IMR-90 (cell line): Measurements from ENCODE around the gene RFTN1. TPM values are rescaled to one million over a fixed set of nuclear protein-coding genes. Genes with fewer than 3 reads are reported as not detected.

ENCODE experiments used
- ATAC-seq: fragments of 200-7000 bp; cut with Tn5 transposase; 2 replicates; pipeline ENCODE4 v1.9.1; 2020; ENCODE audit warnings: low read depth, mild to moderate bottlenecking, moderate library complexity
- BruUV-seq: library from RNA; stranded (reverse); fragments of 400-500 nt; replicated peaks from 2 replicates; lab custom pipeline; 2021; lab: Mats Ljungman, UMichigan
- CTCF ChIA-PET: fragments of 300-600 bp; formaldehyde crosslinking; extraction: SDS; loops from one replicate; lab custom pipeline; 2021; ENCODE audit warnings: antibody characterized with exemption; lab: Yijun Ruan, JAX
- POLR2A ChIA-PET: fragments of 300-600 bp; sonication (Branson Sonifier 250); formaldehyde crosslinking; loops from one replicate; lab custom pipeline; 2022; ENCODE audit warnings: antibody characterized with exemption; ENCODE audit not compliant: unreplicated experiment; lab: Charles Lee
- DNase-seq: peaks from one replicate; pipeline ENCODE4 v3.0.0; 2013
- H2AFZ ChIP-seq: replicated peaks from 2 replicates; pipeline ENCODE3; 2013; ENCODE audit warnings: low read length, mild to moderate bottlenecking; ENCODE audit not compliant: poor library complexity
- H2AK5ac ChIP-seq: 2 replicates; pipeline ENCODE4 v1.6.1; 2013; ENCODE audit warnings: low read depth, low read length, inconsistent platforms
- H2AK9ac ChIP-seq: replicated peaks from 2 replicates; pipeline ENCODE3; 2013; ENCODE audit warnings: mild to moderate bottlenecking, low read depth, low read length, moderate library complexity; ENCODE audit not compliant: poor library complexity
- H2BK120ac ChIP-seq: 2 replicates; pipeline ENCODE4 v1.6.1; 2013; ENCODE audit warnings: low read depth, low read length, inconsistent platforms
- H2BK15ac ChIP-seq: 3 replicates; pipeline ENCODE4 v1.6.1; 2013; ENCODE audit warnings: low read depth, low read length, inconsistent platforms
- H2BK20ac ChIP-seq: 2 replicates; pipeline ENCODE4 v1.6.1; 2013; ENCODE audit warnings: low read depth, mild to moderate bottlenecking, inconsistent platforms, low read length, moderate library complexity
- H2BK5ac ChIP-seq: 2 replicates; pipeline ENCODE4 v1.6.1; 2013; ENCODE audit warnings: mild to moderate bottlenecking, low read depth, low read length, inconsistent platforms; ENCODE audit not compliant: poor library complexity, severe bottlenecking
- H3K14ac ChIP-seq: replicated peaks from 2 replicates; pipeline ENCODE4 v1.6.1; 2013; ENCODE audit warnings: low read depth, low read length, inconsistent platforms
- H3K18ac ChIP-seq: 2 replicates; pipeline ENCODE4 v1.6.1; 2013; ENCODE audit warnings: low read depth, low read length, control low read depth
- H3K23ac ChIP-seq: 2 replicates; pipeline ENCODE4 v1.6.1; 2013; ENCODE audit warnings: low read depth, low read length, inconsistent platforms
- H3K27ac ChIP-seq: 2 replicates; pipeline ENCODE4 v1.5.1; 2013; ENCODE audit warnings: mild to moderate bottlenecking, control low read depth, low read length; ENCODE audit not compliant: insufficient read depth
- H3K27me3 ChIP-seq: 2 replicates; pipeline ENCODE4 v1.6.1; 2013; ENCODE audit warnings: low read length; ENCODE audit not compliant: control insufficient read depth, insufficient read depth
- H3K36me3 ChIP-seq: 2 replicates; pipeline ENCODE4 v1.6.1; 2013; ENCODE audit warnings: low read length, mixed read lengths; ENCODE audit not compliant: control insufficient read depth, insufficient read depth
- H3K4ac ChIP-seq: 2 replicates; pipeline ENCODE4 v1.6.1; 2013; ENCODE audit warnings: low read depth, low read length, inconsistent platforms
- H3K4me1 ChIP-seq: 2 replicates; pipeline ENCODE4 v1.6.1; 2013; ENCODE audit warnings: low read length, mixed read lengths; ENCODE audit not compliant: control insufficient read depth, insufficient read depth
- H3K4me2 ChIP-seq: 2 replicates; pipeline ENCODE4 v1.6.1; 2013; ENCODE audit warnings: low read depth, mild to moderate bottlenecking, control low read depth, low read length, moderate library complexity
- H3K4me3 ChIP-seq: 2 replicates; pipeline ENCODE4 v1.5.1; 2013; ENCODE audit warnings: low read depth, mild to moderate bottlenecking, control low read depth, low read length, moderate library complexity; ENCODE audit not compliant: insufficient read depth
- H3K56ac ChIP-seq: 2 replicates; pipeline ENCODE4 v1.6.1; 2013; ENCODE audit warnings: low read length, inconsistent platforms; ENCODE audit not compliant: insufficient read depth; ENCODE audit errors: extremely low read depth
- H3K79me1 ChIP-seq, 2 experiments: 2 replicates each; pipeline ENCODE4 v1.6.1; 2013; ENCODE audit warnings: low read length in 2 of 2, inconsistent platforms in 1 of 2, low read depth in 1 of 2
- H3K9ac ChIP-seq: 2 replicates; pipeline ENCODE4 v1.6.1; 2013; ENCODE audit warnings: low read depth, low read length, control low read depth
- H3K9me1 ChIP-seq: 2 replicates; pipeline ENCODE4 v1.6.1; 2013; ENCODE audit warnings: low read length, inconsistent platforms; ENCODE audit not compliant: insufficient read depth
- H3K9me3 ChIP-seq: 2 replicates; pipeline ENCODE4 v1.6.1; 2013; ENCODE audit warnings: low read length; ENCODE audit not compliant: control insufficient read depth, insufficient read depth
- H4K20me1 ChIP-seq: 2 replicates; pipeline ENCODE4 v1.6.1; 2013; ENCODE audit warnings: low read length, inconsistent platforms; ENCODE audit not compliant: insufficient read depth
- H4K5ac ChIP-seq: 2 replicates; pipeline ENCODE4 v1.6.1; 2013; ENCODE audit warnings: mild to moderate bottlenecking, low read depth, low read length, control low read depth
- H4K8ac ChIP-seq, 2 experiments: 2 replicates each; pipeline ENCODE4 v1.6.1; 2013; ENCODE audit warnings: low read depth in 2 of 2, low read length in 2 of 2, control low read depth in 1 of 2, inconsistent platforms in 1 of 2
- H4K91ac ChIP-seq: 2 replicates; pipeline ENCODE4 v1.6.1; 2013; ENCODE audit warnings: low read depth, low read length, inconsistent platforms; ENCODE audit not compliant: insufficient read depth
- BHLHE40 ChIP-seq: fragments of 150-350 bp; IDR thresholded peaks from 2 replicates; pipeline ENCODE4 v1.6.1; 2016; ENCODE audit warnings: mild to moderate bottlenecking, low read depth, low read length
- CEBPB ChIP-seq: IDR thresholded peaks from 2 replicates; pipeline ENCODE4 v1.6.1; 2012; ENCODE audit warnings: low read depth, low read length, improper control_type of control experiment
- CHD1 ChIP-seq: IDR thresholded peaks from 2 replicates; pipeline ENCODE4 v1.6.1; 2012; ENCODE audit warnings: low read depth, low read length, improper control_type of control experiment
- ELK1 ChIP-seq: fragments of 150-350 bp; IDR thresholded peaks from 2 replicates; pipeline ENCODE4 v1.6.1; 2016; ENCODE audit warnings: low read depth, mild to moderate bottlenecking, low read length, moderate library complexity, borderline replicate concordance
- FOS ChIP-seq: fragments of 150-350 bp; IDR thresholded peaks from 2 replicates; pipeline ENCODE4 v1.6.1; 2016; ENCODE audit warnings: low read depth, low read length
- MAZ ChIP-seq: IDR thresholded peaks from 2 replicates; pipeline ENCODE4 v1.6.1; 2012; ENCODE audit warnings: low read depth, mild to moderate bottlenecking, low read length, improper control_type of control experiment, moderate library complexity, borderline replicate concordance
- MXI1 ChIP-seq: IDR thresholded peaks from 2 replicates; pipeline ENCODE4 v1.6.1; 2012; ENCODE audit warnings: low read depth, mild to moderate bottlenecking, low read length, moderate library complexity, borderline replicate concordance
- NFE2L2 ChIP-seq: fragments of 150-350 bp; IDR thresholded peaks from 2 replicates; pipeline ENCODE4 v1.6.1; 2016; ENCODE audit warnings: low read depth, mild to moderate bottlenecking, low read length
- POLR2A ChIP-seq: IDR thresholded peaks from 2 replicates; pipeline ENCODE4 v1.6.1; 2012; ENCODE audit warnings: mild to moderate bottlenecking, low read depth, low read length
- RFX5 ChIP-seq: IDR thresholded peaks from 2 replicates; pipeline ENCODE4 v1.8.0; 2012; ENCODE audit warnings: low read depth, mild to moderate bottlenecking, low read length, moderate library complexity
- WGBS, 2 experiments: methylation state at CpG; one replicate each; pipeline versions ENCODE4 v1.1.5 to v1.1.7; 2013; ENCODE audit warnings: missing lambda C conversion rate in 2 of 2; ENCODE audit not compliant: insufficient read length in 1 of 2; ENCODE audit errors: extremely low coverage in 2 of 2; 5-methylcytosine and 5-hydroxymethylcytosine counted together
- dilution Hi-C: fragments of 300-500 bp; cut with HindIII; formaldehyde crosslinking; loops from one replicate; pipeline ENCODE4 v1.14.3; 2018; ENCODE audit warnings: low sequenced_read_pairs; ENCODE audit not compliant: unreplicated experiment
- in situ Hi-C: fragments of 300-500 bp; cut with MboI; formaldehyde crosslinking; loops from 3 replicates; pipeline ENCODE4 v1.14.3; 2019; ENCODE audit warnings: low sequenced_read_pairs, inconsistent platforms, mixed read lengths
- intact Hi-C: fragments of 100-400 bp; cut with micrococcal nuclease; formaldehyde crosslinking; loops from 2 replicates; pipeline ENCODE4 v1.10.0; 2022
- polyA plus RNA-seq, 3 experiments: library from polyadenylated mRNA; depleted of rRNA; stranded (reverse); fragments of >200 nt; gene quantifications; 2 replicates each; pipeline ENCODE4 v1.2.3, GENCODE V29; 2012; ENCODE audit warnings: low replicate concordance in 1 of 3
- total RNA-seq: library from RNA; depleted of rRNA; stranded (reverse); fragments of >200 nt; gene quantifications from 2 replicates; pipeline ENCODE4 v1.2.3, GENCODE V29; 2012
- TF ChIP-seq, protein P1 (sequence below): conservative IDR thresholded peaks from 2 replicates; pipeline ENCODE4 v1.5.1; 2012; ENCODE audit warnings: mild to moderate bottlenecking, low read depth, low read length, improper control_type of control experiment

Gene RFTN1
- total and polyA plus RNA-seq, 2 of the 4 experiments (the other 2 are of a cell fraction), result 45.0 to 52.0 TPM

- intact Hi-C loops, result no loop called here
- Histone ChIP-seq H4K20me1 (peaks cover 27% of the 10 kb centered on the region), H4K5ac (no peak overlapping the region), H2BK120ac (no peak overlapping the region), H3K4me1 (peaks cover 9% of the 10 kb centered on the region), H2BK20ac (no peak overlapping the region), H2BK5ac (no peak overlapping the region), H3K9ac (no peak overlapping the region), H3K27me3 (no peaks in the 10 kb centered on the region), H3K79me1 (peaks cover 26 to 67% of the 10 kb centered on the region in 2 experiments; a peak in 3 of 4 replicates), H3K23ac (no peak overlapping the region), H4K8ac (no peak overlapping the region), H2AFZ (no peak overlapping the region), H2BK15ac (no peak overlapping the region), H3K4me3 (no peak overlapping the region), H3K18ac (no peak overlapping the region), H3K14ac (no peak overlapping the region), H3K36me3 (peaks cover 4% of the 10 kb centered on the region; the same call in 1 of the 2 replicates), H2AK9ac (no peak overlapping the region), H3K9me3 (no peaks in the 10 kb centered on the region), H3K4ac (no peak overlapping the region), H2AK5ac (no peak overlapping the region), H4K91ac (no peak overlapping the region), H3K27ac (no peak overlapping the region), H3K9me1 (peaks cover 15% of the 10 kb centered on the region), H3K56ac (no peak overlapping the region), H3K4me2 (no peak overlapping the region)
- ChIA-PET CTCF (interaction anchor here (0.6 kb wide), 1 partner anchor 29 kb away, joined by 3 read pairs; no protein-coding TSS in a partner anchor), POLR2A (interaction anchor here (0.6 kb wide), 1 partner anchor 11 kb away, joined by 4 read pairs; no protein-coding TSS in a partner anchor)
- no peak for TF ChIP-seq MAZ
- TF ChIP-seq FOS, result no peak
- no peak for TF ChIP-seq CHD1
- TF ChIP-seq CEBPB, result no peak
- TF ChIP-seq ELK1, result no peak
- no peak for TF ChIP-seq BHLHE40
- no peak for TF ChIP-seq POLR2A
- no peak for TF ChIP-seq NFE2L2
- no peak for TF ChIP-seq RFX5
- TF ChIP-seq MXI1, result no peak
- TF ChIP-seq, protein P1, sequence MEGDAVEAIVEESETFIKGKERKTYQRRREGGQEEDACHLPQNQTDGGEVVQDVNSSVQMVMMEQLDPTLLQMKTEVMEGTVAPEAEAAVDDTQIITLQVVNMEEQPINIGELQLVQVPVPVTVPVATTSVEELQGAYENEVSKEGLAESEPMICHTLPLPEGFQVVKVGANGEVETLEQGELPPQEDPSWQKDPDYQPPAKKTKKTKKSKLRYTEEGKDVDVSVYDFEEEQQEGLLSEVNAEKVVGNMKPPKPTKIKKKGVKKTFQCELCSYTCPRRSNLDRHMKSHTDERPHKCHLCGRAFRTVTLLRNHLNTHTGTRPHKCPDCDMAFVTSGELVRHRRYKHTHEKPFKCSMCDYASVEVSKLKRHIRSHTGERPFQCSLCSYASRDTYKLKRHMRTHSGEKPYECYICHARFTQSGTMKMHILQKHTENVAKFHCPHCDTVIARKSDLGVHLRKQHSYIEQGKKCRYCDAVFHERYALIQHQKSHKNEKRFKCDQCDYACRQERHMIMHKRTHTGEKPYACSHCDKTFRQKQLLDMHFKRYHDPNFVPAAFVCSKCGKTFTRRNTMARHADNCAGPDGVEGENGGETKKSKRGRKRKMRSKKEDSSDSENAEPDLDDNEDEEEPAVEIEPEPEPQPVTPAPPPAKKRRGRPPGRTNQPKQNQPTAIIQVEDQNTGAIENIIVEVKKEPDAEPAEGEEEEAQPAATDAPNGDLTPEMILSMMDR, result no peak
- dilution Hi-C loops, result no loop called here
- ATAC-seq (no peak), DNase-seq (no peak)
- no CpG with 5 or more reads among the region's 5 CpGs for WGBS, 2 experiments
- no TSS peak for BruUV-seq
- in situ Hi-C loops, result no loop called here
Measured at GRCh38 chr3:16417945-16418739, 95.4 kb downstream of the RFTN1 start.
